ENCODE results near the gene NTM.

Gene NTM

GRCh38 chr11:132177106-132177505 lies 806.7 kb downstream of the NTM start:
- Mint-ChIP-seq H3K27ac (no peak overlapping the region), H3K9me3 (no peaks in the 10 kb centered on the region), H3K4me3 (no peak overlapping the region), H3K36me3 (no peaks in the 10 kb centered on the region), H3K4me1 (no peaks in the 10 kb centered on the region)
- DNase-seq (ENCODE audit: low spot score in 2 of 2) = no peak
- no peak for ATAC-seq

GRCh38 chr11:132184079-132184478 lies 813.7 kb downstream of the NTM start:
- Mint-ChIP-seq H3K36me3 (no peaks in the 10 kb centered on the region), H3K9me3 (no peaks in the 10 kb centered on the region), H3K4me1 (no peaks in the 10 kb centered on the region), H3K27ac (no peak overlapping the region), H3K4me3 (no peak overlapping the region)
- ATAC-seq = no peak
- no peak for DNase-seq (ENCODE audit: low spot score in 2 of 2)

DNA sequence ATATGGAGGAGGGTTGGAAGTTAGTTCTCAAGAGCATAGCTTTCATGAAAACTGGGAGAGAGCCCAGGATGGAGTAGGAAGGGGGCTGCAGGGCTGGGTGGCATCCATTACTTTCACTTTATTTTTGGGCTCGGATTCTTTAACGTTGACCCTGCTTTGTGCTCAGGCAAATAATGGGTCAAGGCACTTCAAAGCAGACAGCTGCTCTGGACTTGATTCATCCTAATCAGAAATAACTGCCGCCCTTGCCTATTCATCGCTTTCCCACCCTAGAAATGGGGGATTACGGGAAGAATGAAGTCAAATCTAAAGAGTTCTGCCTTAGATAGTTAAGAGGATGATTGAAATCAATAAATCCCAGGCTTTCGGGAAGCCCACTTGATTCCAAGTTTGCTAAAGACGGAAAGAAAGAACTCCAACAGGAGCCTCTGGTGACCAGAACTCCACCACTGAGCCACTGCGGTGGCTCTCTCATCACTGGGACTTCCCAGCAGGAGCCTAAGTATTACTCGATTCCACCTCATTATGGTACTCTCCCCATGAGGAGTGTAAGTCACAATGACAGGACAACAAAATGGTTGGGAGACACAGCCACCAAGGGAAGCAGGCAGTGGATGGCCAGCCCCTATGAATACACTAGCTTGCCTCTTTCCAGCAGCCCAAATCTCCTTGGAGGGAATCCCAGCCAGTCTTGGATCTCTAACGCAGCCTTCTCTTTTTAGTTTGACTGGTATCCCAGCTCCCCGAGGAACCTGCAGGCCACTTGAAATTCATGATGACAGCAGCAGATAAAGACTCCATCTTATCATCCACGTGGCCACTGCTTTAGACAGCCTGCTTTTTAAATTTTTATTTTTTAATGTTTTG lies 815.5 kb downstream of the NTM start:
- Mint-ChIP-seq H3K9me3 (no peaks in the 10 kb centered on the region), H3K4me3 (no peak overlapping the region), H3K27ac (no peak overlapping the region), H3K4me1 (no peaks in the 10 kb centered on the region), H3K36me3 (no peaks in the 10 kb centered on the region)
- DNase-seq (ENCODE audit: low spot score in 2 of 2) (no peak), ATAC-seq (no peak)

DNA sequence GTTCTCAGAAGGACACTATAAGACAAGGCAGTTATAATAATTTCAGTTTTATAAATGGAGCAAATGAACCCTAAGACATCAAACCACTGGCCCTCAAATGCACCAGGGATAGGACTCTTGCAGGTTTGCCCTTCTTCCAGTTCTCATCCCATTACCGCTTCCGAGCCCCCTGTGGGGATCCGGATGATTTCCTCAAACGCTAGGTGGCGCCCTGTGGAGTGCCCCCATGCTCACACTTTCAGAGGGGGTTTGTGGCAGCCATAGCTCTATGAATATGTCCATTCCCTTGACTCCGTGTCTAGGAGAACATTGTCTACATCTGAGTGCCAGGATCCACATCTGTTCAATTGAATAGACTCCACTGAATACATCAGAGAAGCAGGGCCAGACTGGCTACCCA lies 816.3 kb downstream of the NTM start:
- Mint-ChIP-seq H3K4me3 (no peak overlapping the region), H3K36me3 (no peaks in the 10 kb centered on the region), H3K9me3 (no peaks in the 10 kb centered on the region), H3K27ac (no peak overlapping the region), H3K4me1 (no peaks in the 10 kb centered on the region)
- no peak for DNase-seq (ENCODE audit: low spot score in 2 of 2)
- no peak for ATAC-seq

DNA sequence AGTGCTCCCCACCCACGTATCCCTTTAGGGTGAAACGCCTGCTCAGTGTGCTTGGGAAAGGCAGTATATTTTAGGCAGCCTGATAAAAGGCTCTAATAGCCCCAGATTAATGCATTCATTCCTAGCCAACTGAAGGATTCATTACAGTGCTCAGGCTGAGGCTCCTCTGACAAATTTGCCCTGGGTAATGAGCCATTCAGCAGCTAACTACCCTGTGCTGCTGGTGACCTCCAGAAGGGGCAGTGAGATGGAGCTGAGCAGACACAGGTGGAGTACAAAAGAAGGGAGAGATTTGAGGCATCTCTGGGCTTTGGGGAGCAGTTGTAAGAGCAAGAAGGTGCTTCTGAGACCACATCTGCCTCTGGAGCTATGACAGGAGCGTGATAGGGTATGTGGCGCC lies 817.0 kb downstream of the NTM start:
- H3K36me3 Mint-ChIP-seq = no peaks in the 10 kb centered on the region
- no peaks in the 10 kb centered on the region for H3K4me1 Mint-ChIP-seq
- no peak for DNase-seq (ENCODE audit: low spot score in 2 of 2)
- no peak for ATAC-seq
- no peaks in the 10 kb centered on the region for H3K9me3 Mint-ChIP-seq
- no peak overlapping the region for H3K27ac Mint-ChIP-seq
- no peak overlapping the region for H3K4me3 Mint-ChIP-seq

DNA sequence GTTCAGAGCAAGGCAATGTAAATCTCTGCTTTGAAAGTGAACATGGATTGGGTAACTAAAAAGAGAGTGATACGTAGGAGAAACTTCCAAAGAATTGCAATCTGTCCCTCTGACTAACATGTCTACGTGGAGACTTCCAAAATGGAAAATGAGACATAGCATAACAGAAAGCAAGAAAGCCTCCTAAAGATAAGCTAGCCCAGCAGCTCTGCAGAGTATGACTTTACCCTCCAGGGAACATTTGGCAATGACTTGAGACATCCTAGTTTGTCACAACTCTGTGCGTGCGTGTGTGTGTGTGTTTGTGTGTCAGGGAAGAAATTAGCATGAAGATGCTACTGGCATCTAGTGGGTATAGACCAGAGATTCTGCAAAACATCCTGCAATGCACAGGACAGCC lies 817.4 kb downstream of the NTM start:
- DNase-seq (ENCODE audit: low spot score in 2 of 2) (no peak), ATAC-seq (no peak)
- H3K9me3 Mint-ChIP-seq = peaks cover 2% of the 10 kb centered on the region
- H3K36me3 Mint-ChIP-seq = no peaks in the 10 kb centered on the region
- no peaks in the 10 kb centered on the region for H3K4me1 Mint-ChIP-seq
- no peak overlapping the region for H3K27ac Mint-ChIP-seq
- no peak overlapping the region for H3K4me3 Mint-ChIP-seq

DNA sequence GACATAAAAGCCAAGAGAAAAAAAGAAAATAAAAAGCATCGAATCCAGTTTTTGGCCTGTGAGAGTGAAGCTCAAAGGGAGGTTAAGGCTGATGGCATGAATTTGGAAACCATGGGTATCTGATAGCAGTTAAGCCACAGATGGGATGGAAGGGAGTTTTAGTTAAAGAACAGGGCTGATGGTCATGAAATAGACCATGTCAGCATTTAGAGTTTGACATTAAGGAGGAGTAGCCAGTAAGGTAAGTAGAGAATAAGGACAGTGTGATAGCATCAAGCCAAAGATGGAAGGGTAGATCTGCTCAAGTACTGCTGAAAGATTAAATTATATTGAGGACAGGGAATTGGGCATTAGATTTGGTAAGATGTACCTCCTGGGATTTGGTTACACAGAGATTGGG lies 826.5 kb downstream of the NTM start:
- H3K4me1 Mint-ChIP-seq = no peaks in the 10 kb centered on the region
- no peak for ATAC-seq
- no peak overlapping the region for H3K4me3 Mint-ChIP-seq

DNA sequence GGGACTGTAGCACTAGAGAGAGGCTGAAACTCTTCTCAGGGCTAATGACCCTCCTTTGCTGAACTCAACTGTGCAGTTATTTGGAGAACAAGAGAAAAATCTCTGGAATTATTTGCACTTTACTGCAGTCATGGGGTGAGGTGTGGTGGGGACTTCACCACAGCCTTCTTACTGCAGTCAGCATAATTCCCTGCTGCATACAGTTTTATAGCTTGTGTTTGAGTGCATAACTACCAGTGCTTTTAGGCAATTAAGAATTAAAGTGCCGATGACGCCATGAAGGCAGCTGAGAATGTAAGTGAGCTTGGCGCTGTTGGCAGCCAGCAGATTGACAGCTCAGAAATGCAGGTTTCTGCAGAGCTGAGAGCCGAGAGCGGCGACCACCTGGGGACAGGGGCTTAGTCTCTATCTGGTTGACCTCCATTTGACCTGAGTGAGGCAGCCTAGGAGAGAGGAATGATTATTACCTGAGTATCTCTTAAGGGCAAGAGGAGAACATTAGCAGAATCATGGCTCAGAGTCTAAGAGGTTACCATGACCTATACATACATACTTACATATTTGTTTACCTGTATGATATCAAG lies 830.0 kb downstream of the NTM start:
- no peak for ATAC-seq
- no peak for DNase-seq (ENCODE audit: low spot score in 2 of 2)
- H3K36me3 Mint-ChIP-seq = no peaks in the 10 kb centered on the region
- peaks cover 13% of the 10 kb centered on the region for H3K9me3 Mint-ChIP-seq
- H3K27ac Mint-ChIP-seq = no peak overlapping the region
- H3K4me1 Mint-ChIP-seq = no peaks in the 10 kb centered on the region
- no peak overlapping the region for H3K4me3 Mint-ChIP-seq

More for the DNA sequence above, 826.5 kb downstream of the NTM start:
- Mint-ChIP-seq H3K9me3 (peaks cover 17% of the 10 kb centered on the region), H3K27ac (no peak overlapping the region), H3K36me3 (no peaks in the 10 kb centered on the region)
- DNase-seq (ENCODE audit: low spot score in 2 of 2) = no peak

DNA sequence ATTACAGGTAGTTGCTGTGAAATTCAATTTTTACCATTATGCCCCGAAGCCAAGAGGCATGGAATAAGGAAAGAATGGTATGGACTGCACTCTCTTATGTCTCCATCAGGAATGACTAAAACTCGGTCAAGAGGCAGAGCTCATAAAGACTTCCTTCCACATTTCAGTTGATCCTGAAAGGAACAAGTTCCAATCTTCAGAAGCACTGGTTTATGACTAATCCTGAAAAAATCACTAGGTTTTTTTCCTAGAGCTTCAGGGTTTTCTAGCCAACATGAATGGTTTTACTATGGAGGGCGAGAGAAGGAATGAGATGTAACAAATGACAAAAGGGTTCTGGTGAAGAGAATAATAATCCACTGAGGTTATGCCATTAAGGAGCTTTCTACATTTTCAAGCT lies 832.2 kb downstream of the NTM start:
- H3K4me3 Mint-ChIP-seq = no peak overlapping the region
- no peaks in the 10 kb centered on the region for H3K36me3 Mint-ChIP-seq
- ATAC-seq = no peak
- no peak for DNase-seq (ENCODE audit: low spot score in 2 of 2)
- H3K9me3 Mint-ChIP-seq = peaks cover 11% of the 10 kb centered on the region
- no peak overlapping the region for H3K27ac Mint-ChIP-seq
- no peaks in the 10 kb centered on the region for H3K4me1 Mint-ChIP-seq

DNA sequence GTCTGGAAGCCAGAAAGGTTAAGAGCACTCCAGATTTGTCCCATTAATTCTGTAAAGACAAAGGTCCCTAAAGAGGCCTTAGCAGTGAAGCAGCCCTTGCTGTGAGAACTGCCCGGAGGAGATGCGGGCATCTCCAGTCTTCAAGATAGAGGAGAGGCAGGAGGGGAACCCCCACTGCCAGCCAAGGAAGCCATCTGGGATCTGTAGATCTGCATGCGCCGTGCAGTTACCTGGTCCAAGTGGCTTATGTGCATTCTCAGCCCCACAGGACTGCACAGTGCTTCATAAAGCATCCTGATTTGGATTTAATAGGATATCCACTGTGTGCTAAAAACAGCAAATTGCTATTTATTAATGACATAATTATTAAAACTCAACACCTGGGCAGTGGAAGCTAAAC lies 834.6 kb downstream of the NTM start:
- DNase-seq (ENCODE audit: low spot score in 2 of 2) (no peak), ATAC-seq (no peak)
- Mint-ChIP-seq H3K36me3 (no peaks in the 10 kb centered on the region), H3K9me3 (peaks cover 9% of the 10 kb centered on the region), H3K4me1 (no peaks in the 10 kb centered on the region), H3K4me3 (no peak overlapping the region), H3K27ac (no peak overlapping the region)

DNA sequence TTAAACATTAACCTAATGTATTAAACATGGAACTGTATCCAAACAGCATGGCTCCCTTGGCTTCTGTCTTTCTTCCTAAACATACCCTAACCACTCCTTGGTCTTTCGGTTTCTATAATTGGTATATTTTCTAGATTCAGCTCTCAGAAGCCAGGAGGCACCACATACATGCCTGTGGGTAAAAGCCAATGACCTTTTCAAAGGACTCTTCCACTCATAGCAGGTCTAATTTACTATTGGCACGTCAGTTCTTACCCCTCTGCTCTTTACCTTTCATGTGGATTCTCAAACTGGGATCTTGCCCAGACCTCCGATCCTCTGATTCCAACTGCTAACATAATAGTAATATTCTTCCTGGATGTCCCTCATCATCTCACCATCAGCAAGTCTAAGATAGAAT lies 835.1 kb downstream of the NTM start:
- H3K36me3 Mint-ChIP-seq = no peaks in the 10 kb centered on the region
- ATAC-seq (no peak), DNase-seq (ENCODE audit: low spot score in 2 of 2) (no peak)
- no peaks in the 10 kb centered on the region for H3K4me1 Mint-ChIP-seq
- peaks cover 9% of the 10 kb centered on the region for H3K9me3 Mint-ChIP-seq
- no peak overlapping the region for H3K4me3 Mint-ChIP-seq
- H3K27ac Mint-ChIP-seq = no peak overlapping the region

GRCh38 chr11:132206993-132207392 lies 836.6 kb downstream of the NTM start:
- Mint-ChIP-seq H3K4me3 (no peak overlapping the region), H3K27ac (no peak overlapping the region), H3K4me1 (no peaks in the 10 kb centered on the region), H3K36me3 (no peaks in the 10 kb centered on the region), H3K9me3 (peaks cover 5% of the 10 kb centered on the region)
- ATAC-seq = no peak
- DNase-seq (ENCODE audit: low spot score in 2 of 2) = no peak

DNA sequence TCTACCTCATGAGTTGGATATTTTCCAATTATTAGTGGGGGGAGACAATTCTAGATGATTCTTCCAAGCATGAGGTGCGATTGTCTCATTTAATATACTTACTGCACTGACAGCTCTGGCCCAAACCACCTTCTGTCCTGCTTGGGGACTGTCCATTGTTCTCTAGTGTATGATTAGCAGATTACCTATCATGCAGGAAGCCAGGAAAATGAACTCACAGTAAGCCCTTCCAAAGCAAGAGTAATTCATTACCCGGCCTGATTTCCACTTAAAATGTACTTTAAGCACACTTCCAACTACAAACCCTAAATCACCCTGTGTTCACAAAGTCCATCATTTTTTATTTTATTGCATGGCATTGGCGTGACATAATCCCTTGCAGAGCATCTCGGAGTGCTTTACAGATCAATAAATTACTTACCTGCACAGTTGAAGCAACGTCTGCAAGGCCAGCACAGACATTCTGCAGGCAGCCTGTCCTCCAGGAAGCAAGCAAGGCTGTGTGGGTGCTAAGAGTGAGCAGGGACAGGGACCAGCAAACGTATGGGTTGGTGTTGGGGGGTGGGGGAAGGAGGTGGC lies 838.2 kb downstream of the NTM start:
- Mint-ChIP-seq H3K36me3 (no peaks in the 10 kb centered on the region), H3K9me3 (peaks cover 5% of the 10 kb centered on the region)

GRCh38 chr11:132211479-132211878 lies 841.1 kb downstream of the NTM start:
- Mint-ChIP-seq H3K9me3 (peaks cover 3% of the 10 kb centered on the region), H3K4me3 (no peak overlapping the region), H3K27ac (no peak overlapping the region), H3K4me1 (no peaks in the 10 kb centered on the region), H3K36me3 (no peaks in the 10 kb centered on the region)
- no peak for DNase-seq (ENCODE audit: low spot score in 2 of 2)
- no peak for ATAC-seq

More for the DNA sequence above, 838.2 kb downstream of the NTM start:
- no peak for DNase-seq (ENCODE audit: low spot score in 2 of 2)
- ATAC-seq = no peak
- no peak overlapping the region for H3K4me3 Mint-ChIP-seq
- H3K27ac Mint-ChIP-seq = no peak overlapping the region
- no peaks in the 10 kb centered on the region for H3K4me1 Mint-ChIP-seq

DNA sequence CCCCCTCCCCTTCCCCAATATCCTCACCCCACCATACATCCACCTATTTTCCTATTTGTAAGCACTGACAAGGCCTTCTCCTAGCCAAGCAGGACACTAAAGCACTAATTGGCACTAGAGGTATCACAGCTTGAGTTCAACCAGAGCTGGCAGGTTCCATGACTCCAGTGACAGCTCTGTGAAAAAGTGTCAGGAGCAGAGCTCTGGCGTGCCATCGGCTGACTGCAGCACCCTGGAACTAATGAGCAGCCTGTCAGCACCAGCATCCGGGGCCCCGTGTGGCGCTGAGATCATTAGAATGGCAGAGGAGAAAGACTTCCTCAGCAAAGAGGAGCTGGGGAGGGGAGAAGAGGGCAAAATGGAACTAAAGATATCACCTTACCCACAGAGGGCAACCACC lies 847.4 kb downstream of the NTM start:
- no peak for ATAC-seq
- DNase-seq (ENCODE audit: low spot score in 2 of 2) = no peak
- no peaks in the 10 kb centered on the region for H3K36me3 Mint-ChIP-seq
- no peak overlapping the region for H3K4me3 Mint-ChIP-seq
- no peak overlapping the region for H3K27ac Mint-ChIP-seq
- no peaks in the 10 kb centered on the region for H3K4me1 Mint-ChIP-seq
- H3K9me3 Mint-ChIP-seq = peaks cover 3% of the 10 kb centered on the region

GRCh38 chr11:132220474-132220873 lies 850.1 kb downstream of the NTM start:
- Mint-ChIP-seq H3K4me3 (no peak overlapping the region), H3K4me1 (no peaks in the 10 kb centered on the region), H3K36me3 (no peaks in the 10 kb centered on the region), H3K9me3 (peaks cover 10% of the 10 kb centered on the region), H3K27ac (no peak overlapping the region)
- ATAC-seq (no peak), DNase-seq (ENCODE audit: low spot score in 2 of 2) (no peak)

All from stimulated activated effector memory CD8-positive, alpha-beta T cell treated with anti-CD3 and anti-CD28 coated beads, Interleukin-12 subunit alpha, Interleukin-12 subunit beta, amount 100 ng/mL, for 72 hours (primary cell).